Measurements from ENCODE around the gene STYXL2.
A peak's percentile ranks its signal among the peaks of the same experiment; 100 is the strongest.

STYXL2 gene

DNA sequence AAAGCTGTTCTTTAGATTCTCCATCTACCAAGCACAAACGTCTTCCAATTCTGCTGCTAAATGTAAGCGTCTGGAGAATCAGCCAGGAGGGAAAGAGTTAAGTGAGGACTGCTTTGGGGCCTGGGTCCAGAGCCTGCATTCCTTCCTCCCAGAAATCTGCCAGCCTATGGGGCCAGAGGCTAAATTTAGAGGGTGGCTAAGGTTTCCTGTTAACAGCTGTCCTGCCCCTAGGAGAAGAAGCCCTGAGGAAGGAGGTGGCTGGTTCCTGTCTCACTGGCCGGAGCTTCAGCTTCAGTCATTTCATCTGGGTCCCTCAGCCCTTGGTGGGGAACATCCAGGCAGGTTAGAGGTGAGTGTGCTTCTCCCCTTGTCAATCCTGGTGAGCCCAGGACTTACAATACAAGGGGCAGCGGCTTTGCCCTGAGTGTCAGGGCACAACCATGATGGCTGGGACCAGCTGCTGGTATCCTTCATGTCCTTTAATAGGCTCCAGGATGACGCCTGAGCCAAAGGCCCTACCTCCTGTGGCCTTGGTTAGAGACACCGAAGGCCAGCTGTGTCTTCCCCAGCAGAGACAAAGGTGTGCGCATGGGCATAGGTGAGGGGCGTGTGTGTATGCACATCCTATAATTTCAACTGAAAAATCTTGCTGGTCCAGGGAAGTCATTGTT is at the start of gene STYXL2:
STYXL2 (plus strand) TSS at position 230 of the 671 bp plus-strand sequence. CDS start 775 bp downstream, outside the sequence.
- Histone ChIP-seq H3K27ac (no peak within 1 kb of the TSS), H3K4me3 (no peak within 1 kb of the TSS)

DNA sequence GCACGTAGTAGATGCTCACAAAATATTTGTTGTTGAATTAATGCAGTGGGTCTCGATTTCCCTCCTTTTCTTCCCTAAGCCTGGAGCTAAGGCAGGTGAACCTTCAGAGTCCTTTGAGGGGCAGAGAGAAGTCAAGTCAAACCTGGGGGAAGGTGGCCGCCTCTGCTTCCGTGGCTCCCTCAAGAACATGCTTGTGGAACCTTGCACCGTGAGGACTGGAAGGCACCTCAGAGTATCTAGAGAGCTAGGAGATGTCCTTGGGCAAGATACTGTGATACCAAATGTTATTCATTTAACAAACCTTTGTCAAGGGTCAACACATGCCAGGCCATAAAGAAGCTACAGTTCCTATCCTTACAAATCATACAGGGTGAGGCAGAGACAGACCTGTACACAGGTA is 42.0 kb upstream of the STYXL2 start:
- Histone ChIP-seq H3K4me3 (no peak overlapping the region), H3K27ac (no peak overlapping the region)

DNA sequence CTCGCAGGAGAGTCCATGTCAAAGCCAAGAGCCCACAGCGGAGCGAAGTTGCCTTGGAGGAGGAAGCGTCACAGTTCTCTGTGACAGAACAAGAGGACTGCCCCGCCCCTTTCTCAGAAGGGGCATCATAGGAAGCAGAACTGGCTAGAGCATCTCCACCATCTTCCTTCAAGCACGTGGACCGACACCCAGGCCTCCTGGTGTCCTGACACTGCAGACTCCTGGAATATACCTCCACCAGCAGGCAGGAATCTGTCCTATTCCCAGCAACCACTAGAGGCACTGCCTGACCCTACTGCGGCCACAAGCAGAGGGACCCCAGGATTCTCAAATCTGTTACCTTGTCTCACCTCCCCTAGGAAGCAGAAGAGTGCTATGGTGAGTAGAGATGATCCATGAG is 41.5 kb upstream of the STYXL2 start:
- Histone ChIP-seq H3K27ac (no peak overlapping the region), H3K4me3 (no peak overlapping the region)

DNA sequence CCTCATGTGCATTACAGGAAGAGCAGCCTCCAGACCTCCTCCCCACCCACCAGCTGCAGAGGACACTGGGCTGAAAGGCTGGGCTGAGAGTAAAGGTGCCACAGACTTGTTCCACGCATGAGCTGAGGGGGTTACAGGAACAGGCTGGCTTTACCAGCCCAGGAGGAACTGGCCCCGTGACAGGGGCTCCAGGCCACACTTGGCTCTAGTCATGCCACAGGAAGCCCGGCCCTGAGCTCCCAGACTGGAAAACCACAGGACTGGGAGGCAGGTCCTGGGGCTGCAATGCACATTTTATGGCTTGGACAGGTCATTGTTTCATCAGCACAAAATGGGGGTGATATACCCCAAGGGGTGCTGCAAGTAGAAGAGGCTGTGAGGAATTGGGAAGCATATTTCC is 39.3 kb upstream of the STYXL2 start:
- Histone ChIP-seq H3K4me3 (no peak overlapping the region), H3K27ac (no peak overlapping the region)

DNA sequence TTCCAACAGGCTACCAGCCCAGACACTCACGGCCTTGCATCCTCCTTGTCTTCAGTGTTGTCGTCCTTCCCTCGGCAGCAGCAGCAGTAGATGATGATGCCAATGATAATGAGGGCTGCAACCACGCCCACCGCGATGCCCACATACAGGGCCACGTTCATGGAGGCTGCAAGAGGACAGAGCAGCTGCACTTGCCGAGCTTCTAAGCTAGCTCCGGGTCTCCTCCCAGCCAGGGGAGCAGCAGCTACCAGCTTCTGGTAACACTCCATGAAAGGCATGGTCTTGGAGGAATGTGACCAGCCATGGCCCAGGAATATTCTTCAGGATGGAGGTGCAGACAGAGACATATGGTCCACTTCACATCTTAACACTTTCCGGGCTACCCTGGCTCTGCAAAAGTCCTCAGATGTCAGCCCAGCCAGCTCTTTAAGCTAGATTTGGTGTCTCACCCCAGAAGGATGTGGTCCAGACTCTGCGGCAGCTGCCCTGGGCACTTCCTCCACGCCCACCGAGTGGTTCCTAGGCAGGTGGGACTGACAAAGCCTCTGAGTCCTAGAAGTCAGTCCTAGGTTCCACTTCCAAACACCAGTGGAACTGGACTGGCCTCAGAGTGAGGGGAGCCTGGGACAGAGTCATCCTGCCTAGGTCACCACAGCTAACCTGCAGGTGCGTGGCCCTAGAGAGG is 38.8 kb upstream of the STYXL2 start:
- H3K27ac ChIP-seq, result no peak overlapping the region
- H3K4me3 ChIP-seq, result no peak overlapping the region

DNA sequence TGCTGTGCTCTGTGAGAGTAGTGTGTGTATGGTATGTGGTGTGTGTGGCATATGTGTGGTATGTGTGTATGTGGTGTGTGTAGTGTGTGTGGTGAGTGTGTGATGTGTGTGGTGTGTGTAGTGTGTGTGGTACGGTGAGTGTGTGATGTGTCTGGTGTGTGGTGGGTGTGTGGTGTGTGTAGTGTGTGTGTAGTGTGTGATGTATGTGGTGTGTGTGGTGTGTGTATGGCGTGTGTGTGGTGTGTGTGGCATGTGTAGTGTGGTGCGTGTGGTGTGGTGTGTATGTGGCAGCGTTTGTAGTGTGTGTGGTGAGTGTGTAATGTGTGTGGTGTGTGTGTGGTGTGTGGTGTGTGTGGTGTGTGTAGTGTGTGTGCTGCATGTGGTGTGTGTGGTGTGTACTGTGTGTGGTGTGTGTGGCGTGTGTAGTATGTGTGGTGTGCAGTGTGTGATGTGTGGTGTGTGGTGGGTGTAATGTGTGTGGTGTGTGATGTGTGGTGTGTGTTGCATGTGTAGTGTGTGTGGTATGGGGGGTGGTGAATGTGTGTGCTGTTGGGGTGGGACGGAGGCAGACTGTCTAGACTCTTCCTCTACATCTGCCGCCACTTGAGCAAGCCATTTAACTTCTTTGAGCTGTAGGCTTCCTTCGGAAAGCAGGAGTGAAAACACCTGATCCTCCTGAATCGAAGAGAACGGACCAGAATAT is 37.2 kb upstream of the STYXL2 start:
- H3K27ac ChIP-seq, result no peak overlapping the region
- no peak overlapping the region for H3K4me3 ChIP-seq

DNA sequence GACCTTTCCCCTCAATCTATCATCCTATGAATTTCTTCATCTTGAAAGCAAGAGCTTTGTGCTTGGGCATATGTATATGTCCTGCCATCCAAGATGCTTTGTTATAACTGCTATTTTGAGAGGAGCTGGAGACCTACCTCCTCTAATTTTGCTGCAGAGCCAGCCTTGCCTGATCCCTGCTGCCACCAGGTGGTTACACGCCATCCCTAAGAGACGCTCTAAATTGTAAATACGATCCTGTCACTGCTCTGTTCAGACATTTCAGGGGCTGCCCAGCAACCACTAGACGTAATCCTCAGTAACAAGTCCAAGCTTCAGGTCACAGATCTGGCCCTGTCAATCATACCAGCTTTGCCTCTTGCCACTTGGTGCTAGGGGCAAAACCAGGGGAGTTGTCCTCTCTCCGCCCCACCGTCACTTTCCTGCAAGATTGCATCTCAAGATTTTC is 36.6 kb upstream of the STYXL2 start:
- Histone ChIP-seq H3K4me3 (no peak overlapping the region), H3K27ac (no peak overlapping the region)

DNA sequence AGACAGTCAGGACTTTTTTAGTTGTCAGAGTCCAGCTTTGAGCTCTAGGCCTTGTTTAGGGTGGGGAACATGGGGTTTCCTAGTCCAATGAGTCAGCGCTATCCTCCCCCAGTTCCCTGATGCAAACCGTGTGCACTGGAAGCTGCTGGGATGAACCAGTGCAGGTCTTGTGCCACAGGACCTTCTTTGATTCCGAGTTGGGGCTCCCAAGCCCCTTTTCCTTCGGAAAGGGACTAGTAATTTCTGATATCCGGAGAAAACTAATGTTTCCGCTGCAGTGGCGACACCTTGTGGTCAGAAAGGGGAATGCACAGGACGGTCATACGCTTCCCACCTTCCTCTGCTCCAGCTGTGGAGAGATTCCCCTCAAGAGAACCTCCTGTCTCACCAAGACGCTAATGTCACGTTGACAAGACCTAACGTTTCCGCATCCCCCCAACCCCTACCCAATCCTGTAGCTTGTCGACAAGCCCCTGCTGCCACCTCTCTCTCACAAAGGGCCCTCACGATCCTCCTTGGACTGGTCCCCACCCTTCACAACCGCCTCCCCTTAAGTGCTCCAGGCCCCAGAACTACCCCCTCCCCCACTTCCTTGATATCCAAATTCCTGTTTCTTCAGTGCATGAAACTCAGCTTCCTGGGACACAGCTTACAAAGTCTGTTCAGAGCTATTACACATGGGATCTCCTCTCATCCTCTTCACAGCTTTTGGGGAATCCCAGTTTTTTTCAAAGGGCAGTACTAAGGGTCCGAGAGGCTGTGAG is 34.6 kb upstream of the STYXL2 start:
- H3K27ac ChIP-seq, result no peak overlapping the region
- H3K4me3 ChIP-seq, result no peak overlapping the region

DNA sequence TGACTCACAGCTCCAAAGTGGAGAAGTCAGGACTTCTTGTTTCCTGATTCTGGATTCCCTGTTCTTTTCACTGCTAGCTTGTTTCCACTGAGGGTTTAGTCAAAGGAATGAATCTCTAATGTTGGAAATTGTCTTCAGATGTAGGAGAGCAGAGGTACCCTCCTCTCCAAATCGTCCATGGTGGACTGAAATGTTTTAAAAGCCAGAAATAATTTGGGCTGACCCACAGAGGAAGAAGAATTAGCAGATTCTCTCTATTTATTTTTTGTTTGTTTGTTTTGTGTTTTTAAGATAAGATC is 34.1 kb upstream of the STYXL2 start:
- Histone ChIP-seq H3K27ac (no peak overlapping the region), H3K4me3 (no peak overlapping the region)

DNA sequence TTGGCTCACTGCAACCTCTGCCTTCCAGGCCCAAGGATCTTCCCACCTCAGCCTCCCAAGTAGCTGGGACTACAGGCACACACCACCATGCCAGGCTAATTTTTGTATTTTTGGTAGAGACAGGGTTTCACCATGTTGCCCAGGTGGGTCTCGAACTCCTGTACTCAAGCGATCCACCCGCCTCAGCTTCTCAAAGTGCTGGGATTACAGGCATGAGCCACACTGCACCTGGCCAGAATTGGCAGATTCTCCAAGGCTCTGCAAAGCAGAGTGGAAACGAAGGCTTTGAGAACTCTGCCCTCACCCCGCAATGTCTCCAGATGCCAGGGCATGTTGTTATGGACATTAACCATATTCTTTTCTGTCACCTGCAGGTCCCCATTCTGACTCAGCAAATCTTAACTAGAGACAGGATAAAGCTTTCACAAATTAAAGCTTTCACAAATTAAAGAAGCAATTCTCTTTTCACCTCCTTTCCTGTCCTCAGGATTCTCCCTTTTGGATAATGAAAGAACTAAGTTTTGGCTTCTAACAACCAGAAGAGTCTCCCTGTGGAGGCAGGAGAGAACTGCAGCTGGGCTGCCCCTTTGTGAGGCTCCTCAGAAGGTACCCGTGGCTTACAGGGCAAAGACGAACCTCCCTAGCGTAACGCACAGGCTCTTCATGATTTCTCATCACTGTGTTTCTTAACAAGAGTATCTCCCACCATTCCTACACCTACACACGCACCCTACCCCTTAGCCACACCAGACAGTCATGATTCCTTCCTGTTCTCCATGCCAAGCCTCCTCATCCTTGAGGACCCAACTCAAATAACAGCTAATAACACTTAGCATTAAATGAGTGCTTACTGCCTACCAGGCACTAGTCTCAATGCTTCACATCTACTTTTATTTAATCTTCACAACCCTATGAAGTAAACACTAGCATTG is 33.5 kb upstream of the STYXL2 start:
- no peak overlapping the region for H3K4me3 ChIP-seq
- H3K27ac ChIP-seq, result no peak overlapping the region

DNA sequence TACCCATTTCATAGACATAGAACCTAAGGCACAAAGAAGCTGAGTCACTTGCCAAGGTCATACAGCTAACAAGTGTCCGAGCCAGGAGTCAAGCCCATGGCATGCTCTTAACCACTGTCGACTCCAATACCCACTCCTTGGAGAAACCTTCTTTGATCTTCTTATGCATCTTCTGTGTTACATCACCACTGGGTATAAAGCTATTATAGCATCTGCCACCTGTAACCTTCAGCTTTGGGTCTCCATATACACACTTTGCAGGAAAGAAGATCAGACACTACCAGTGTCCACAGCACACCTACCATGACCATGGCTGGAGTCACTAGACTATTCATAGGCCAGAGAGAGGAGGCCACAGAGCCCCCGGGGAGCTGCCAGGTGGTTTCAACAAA is 32.8 kb upstream of the STYXL2 start:
- Histone ChIP-seq H3K27ac (no peak overlapping the region), H3K4me3 (no peak overlapping the region)

DNA sequence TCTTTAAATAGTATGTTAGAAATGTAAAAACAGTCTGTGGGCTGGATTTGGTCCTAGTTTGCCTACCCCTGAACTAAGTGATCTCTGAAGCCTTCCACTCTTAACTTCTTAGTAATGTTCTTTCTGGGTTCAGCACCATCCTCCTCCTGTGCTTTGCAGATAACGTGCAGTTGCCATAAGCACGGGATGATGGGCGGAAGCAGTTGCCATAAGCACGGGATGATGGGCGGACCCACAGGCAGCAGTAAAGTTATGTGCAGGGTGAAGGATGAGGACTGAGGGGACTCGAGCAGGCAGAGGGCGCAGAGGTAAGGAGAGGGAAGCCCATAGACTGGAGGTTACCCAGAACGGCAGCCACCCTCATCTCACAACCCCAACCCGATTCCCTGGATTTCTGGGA is 29.3 kb upstream of the STYXL2 start:
- no peak overlapping the region for H3K4me3 ChIP-seq
- no peak overlapping the region for H3K27ac ChIP-seq

DNA sequence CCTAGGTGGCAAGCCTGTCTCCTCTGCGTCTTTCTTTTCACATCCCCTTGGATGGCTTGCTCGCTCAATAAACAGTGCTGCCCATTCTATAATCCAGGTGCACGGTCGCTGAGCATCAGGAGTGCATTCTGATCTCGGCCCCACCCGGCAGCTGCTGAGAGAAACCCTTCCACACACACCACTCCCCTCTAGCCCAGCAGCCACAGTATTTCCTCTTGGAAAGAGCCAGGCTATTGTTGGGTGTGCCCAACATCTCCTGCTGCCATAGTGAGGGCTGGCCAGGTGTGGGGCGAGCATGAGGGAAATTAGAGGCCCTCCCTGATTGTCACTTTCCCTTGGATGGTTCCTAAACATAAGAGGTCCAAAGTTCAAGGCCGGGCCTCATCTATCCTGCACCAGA is 28.4 kb upstream of the STYXL2 start:
- H3K4me3 ChIP-seq, result no peak overlapping the region
- H3K27ac ChIP-seq, result no peak overlapping the region

DNA sequence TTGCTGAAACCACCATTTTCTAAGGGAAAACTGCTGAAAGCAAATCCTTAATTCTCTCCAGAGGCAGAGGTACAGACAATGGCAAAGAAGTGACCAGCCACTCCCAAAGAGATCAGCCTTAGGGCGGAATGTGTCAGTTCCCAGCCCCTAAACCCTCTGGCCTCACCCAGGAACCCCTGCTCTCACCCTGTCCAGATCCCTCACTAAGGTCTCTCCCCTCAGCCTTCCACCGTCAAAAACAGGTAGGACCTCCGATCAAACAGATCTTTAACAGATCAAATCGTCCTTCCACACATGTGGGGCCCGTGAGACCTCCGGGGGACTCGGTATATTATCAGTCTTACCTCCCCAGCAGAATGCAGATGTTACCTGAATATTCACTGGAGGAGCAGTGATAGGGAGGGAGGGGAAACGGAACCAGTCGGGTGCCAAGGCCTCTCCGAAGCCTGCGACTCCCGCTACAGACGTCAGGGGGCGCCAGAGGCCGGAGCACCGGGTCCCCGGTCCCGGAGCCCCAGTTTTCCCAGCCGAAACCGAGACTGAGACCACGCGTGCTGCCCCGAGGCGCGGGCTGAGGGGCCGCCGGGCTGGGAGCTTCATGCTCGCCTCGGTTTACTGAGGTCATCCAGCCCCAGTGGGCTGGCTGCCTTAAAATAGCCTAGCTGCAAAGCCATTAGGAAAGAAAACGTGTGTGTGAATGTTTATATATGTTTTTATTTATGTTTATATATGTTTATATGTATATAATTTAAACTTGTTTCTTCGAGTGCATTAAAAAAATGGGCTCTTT is 27.3 kb upstream of the STYXL2 start:
- Histone ChIP-seq H3K4me3 (no peak overlapping the region), H3K27ac (peak overlapping the region in 1 of 21 experiments; percentile 38)

DNA sequence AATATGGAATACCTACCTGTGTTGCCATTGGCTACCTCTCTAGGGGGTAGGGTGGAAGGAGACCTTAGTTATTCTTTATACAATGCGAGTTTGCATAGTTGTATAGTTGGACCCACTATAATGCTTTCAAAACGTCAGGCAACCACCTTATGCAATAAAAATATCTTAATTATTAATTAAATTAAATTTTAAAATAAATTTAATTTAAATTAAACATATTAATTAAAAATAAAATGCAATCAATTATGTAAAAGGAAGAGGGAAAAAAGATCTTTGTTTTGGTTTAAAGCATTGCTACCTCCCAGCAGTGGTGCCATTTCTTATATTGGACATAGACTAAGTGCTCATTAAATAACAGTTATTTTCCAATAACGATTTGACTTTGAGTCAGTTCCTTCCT is 26.0 kb upstream of the STYXL2 start:
- H3K4me3 ChIP-seq, result no peak overlapping the region
- no peak overlapping the region for H3K27ac ChIP-seq

DNA sequence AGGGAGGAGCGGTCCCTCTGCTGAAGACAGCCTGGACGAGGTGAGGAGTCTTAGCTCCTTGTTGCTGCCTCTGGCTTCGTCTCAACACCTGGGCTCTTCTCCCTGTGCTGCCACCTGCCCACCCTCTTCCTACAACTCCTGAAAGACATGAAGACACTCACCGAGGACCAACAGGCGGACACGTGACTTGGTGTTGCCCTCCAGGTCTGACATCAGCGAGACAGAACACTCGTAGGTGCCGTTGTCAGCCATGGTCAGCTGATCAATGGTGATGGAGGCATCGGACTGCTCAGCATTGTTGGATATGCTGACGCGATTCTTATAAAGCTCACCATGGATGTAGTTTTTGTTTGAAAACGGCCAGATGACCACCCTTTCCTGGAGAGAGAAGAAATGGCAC is 25.1 kb upstream of the STYXL2 start:
- no peak overlapping the region for H3K27ac ChIP-seq
- no peak overlapping the region for H3K4me3 ChIP-seq

DNA sequence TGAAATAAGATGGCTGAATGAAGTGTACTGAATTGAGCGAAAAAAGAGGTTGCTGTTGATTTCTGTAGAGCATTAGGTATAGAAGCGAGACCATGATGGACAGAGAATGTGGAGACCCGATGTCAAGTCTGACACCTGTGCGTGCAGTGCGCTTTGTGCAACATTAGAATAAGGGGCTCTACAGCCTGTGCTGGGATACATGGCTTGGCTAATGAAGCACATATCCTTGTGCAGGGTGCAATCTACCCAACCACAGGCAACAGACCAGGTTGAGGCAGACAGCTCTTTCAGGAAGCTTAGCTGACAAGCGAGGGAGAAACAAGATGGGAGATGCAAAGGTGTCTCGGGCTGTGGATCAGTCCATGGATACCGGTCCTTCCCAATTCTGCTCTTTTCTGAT is 22.6 kb upstream of the STYXL2 start:
- Histone ChIP-seq H3K27ac (no peak overlapping the region), H3K4me3 (no peak overlapping the region)

DNA sequence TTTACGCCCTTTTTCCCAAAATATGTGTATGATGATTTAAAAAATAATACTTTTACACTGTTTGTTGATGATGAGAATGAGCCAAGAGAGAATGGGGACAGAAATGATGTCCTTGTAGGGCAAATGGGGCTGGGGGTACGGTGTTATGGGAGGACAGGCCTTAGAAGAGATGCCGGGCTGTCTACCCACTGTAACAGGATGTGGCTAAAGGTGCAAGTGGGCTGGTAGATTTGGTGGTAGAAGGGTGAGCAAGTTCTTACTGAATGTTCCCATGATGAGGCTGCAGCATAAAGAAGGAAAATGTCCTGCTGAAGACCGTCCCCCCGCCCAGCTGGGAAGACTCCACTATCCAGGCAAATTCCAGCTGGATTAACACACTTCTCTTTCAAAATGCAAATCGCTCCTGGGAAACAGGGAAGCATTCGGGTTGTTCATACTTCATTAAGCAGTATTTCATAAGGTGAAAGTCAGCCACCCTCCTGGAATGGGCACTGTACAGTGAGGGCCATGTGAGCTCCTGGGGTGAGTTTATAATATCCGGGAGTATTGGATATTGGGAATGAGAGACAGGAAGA is 17.7 kb upstream of the STYXL2 start:
- H3K27ac ChIP-seq, result no peak overlapping the region

More for the DNA sequence above, 17.7 kb upstream of the STYXL2 start:
- no peak overlapping the region for H3K4me3 ChIP-seq

Measured in skin epidermis (tissue), 12 donors.